ENCODE results near the gene NUCB2.

NUCB2 gene

DNA sequence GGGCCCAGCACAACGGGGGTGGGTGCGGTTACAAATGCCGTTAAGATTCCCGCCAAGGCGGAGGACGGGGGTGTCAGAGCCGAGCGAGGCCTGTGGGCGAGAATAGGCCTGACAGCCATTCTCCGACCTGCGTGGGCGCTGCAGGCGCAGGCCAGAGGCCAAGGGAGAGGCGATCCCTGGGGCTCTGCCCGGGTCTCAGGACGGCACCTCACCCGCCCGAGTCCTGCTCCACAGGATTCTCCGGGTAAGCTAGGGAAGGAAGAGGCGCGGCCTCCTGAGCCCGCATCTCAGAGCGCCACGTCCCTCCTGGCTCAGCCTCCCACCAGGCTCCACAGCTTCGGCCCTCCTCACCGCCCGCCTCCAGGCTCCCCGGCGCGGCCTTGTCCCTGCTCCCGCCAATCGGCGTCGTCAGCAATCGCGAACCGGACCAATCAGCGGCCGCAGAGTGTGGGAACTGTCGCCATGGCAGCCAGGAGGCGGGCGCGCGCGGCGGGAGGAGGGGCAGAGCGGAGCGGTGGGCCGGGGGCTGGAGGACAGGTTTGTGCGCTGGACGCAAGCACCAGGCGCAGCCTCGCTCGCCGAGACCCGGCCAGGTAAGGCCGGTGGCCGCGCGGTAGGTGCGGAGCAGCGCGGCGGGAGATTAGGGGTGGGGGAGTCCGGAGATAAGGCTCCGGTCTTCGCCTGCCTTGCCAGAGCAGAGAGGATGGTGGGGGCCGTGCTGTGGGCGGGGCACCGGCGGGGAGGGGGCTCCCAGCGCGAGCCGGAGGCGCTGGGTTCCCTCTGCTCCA lies at the start of gene NUCB2:
TSS of gene NUCB2 (plus strand) at position 504 of the 788 bp plus-strand sequence. CDS start 18,585 bp downstream, outside the sequence.
- in situ Hi-C loops (cut with MboI; ENCODE audit: low sequenced_read_pairs) = no loop called here

DNA sequence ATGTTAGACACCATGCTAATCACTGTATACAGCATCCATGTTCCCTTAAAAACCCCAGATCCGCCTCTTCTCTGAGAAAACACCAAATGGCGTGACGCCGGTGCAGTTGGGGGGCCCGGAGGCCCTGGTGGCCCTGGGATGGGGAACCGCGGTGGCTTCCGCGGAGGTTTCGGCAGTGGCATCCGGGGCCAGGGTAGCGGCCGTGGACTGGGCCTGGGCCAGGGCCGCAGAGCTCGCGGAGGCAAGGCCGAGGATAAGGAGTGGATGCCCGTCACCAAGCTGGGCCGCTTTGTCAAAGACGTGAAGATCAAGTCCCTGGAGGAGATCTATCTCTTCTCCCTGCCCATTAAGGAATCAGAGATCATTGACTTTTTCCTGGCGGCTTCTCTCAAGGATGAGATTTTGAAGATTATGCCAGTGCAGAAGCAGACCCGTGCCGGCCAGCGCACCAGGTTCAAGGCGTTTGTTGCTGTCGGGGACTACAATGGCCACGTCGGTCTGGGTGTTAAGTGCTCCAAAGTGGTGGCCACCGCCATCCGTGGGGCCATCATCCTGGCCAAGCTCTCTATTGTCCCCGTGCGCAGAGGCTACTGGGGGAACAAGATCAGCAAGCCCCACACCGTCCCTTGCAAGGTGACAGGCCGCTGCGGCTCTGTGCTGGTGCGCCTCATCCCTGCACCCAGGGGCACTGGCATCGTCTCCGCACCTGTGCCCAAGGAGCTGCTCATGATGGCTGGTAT lies 48.2 kb upstream of the NUCB2 start:
- in situ Hi-C loops (cut with MboI; ENCODE audit: low sequenced_read_pairs) = loop anchor here (25.0 kb wide), 1 partner anchor 284 kb away; no protein-coding TSS in a partner anchor

DNA sequence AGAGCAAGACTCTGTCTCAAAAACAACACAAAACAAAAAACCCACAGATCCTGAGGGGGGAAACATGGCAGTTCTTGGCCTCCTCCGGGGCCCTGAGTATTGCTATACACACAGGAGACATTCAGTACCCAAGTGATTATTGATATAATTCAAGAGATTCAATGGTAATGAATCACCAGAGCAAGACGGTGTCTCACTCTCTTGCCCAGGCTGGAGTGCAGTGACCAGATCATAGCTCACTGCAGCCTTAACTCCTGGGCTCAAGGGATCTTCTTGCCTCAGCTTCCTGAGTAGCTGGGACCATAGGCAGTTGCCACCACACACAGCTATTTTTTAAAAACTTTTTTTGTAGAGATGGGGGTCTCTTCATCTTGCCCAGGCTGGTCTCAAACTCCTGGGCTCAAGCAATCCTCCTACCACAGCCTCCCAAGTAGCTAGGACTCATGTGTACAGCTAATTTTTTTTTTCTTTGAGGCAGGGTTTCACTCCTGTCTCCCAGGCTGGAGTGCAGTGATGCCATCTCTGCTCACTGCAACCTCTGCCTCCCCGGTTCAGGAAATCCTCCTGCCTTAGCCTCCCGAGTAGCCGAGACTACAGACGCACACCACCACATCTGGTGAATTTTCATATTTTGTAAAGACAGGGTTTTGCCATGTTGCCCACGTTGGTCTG lies 46.9 kb upstream of the NUCB2 start:
- in situ Hi-C loops (cut with MboI; ENCODE audit: low sequenced_read_pairs) = loop anchor here (25.0 kb wide), 1 partner anchor 283 kb away; no protein-coding TSS in a partner anchor

DNA sequence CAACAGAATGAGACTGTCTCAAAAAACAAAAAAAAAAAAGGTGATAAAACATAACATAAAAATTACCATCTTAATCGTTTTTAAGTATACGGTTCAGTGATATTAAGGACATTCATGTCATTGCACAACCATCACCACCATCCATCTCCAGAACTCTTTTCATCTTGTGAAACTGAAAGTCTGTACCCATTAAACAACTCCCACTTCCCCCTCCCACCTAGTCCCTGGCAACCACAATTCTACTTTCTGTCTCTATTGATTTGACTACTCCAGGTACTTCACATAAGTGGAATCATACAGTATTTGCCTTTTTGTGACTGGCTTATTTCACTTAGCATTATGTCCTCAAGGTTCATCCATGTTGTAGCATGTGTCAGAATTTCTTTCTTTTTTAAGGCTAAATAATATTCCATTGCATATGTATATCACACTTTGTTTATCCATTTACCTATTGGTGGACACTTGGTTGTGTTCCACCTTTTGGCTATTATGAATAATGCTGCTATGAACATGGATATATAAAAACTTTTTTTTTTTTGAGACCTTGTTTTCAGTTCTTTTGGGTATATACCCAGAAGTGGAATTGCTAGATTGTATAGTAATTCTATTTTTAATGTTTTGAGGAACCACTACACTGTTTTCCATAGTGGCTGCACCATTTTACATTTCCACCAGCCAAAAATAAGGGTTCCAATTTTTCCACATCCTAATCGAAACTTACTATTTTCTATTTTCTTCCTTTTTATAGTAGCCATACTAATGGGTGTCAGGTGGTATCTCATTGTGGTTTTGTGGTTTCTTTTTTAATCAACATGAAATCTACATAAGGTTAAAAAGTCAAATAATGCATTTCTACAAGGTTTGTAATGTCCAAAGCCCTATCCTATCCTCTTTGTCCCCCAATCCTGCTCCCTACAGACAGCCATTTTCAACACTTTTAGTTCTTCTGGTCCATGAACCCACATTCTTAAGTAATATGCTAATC lies 45.4 kb upstream of the NUCB2 start:
- in situ Hi-C loops (cut with MboI; ENCODE audit: low sequenced_read_pairs) = loop anchor here (25.0 kb wide), 1 partner anchor 281 kb away; no protein-coding TSS in a partner anchor

DNA sequence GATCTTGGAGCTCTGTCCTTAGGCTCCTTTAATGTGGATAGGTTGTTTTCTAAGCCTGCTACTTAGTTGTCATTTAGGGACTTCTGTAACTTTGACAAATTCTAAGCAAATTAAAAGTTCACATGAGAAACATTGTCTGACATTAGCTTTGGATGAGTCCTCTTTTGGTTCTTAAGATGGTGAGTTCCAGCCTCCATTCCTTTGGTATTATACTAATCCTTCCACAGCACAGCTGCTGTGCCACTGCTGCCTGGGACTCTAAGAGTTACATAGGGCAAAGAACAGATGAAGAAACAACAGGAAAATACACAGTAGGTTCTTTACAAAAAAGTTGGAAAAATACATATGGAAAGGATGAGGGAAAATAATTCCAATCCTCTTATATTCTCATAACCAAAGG lies 43.4 kb upstream of the NUCB2 start:
- in situ Hi-C loops (cut with MboI; ENCODE audit: low sequenced_read_pairs) = loop anchor here (25.0 kb wide), 1 partner anchor 279 kb away; no protein-coding TSS in a partner anchor

DNA sequence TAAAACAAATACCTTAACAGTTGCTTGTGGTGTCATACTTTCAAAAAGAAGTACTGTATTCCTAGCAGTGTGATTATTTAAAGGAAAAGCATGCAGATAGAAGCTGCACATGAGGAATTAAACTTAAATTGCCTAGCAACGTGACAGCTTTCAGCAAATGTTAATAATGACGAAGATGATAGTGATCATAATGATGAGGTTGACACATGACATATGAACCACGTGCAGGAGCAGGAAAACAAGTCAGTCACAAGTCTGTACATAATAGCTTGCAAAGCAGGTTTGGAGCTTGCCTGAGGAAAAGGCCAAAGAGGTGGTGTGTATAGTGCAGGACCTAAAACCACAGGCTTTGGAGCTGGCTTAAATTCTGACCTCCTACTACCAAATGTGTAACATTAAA lies 38.2 kb upstream of the NUCB2 start:
- in situ Hi-C loops (cut with MboI; ENCODE audit: low sequenced_read_pairs) = loop anchor here (25.0 kb wide), 1 partner anchor 274 kb away; no protein-coding TSS in a partner anchor

DNA sequence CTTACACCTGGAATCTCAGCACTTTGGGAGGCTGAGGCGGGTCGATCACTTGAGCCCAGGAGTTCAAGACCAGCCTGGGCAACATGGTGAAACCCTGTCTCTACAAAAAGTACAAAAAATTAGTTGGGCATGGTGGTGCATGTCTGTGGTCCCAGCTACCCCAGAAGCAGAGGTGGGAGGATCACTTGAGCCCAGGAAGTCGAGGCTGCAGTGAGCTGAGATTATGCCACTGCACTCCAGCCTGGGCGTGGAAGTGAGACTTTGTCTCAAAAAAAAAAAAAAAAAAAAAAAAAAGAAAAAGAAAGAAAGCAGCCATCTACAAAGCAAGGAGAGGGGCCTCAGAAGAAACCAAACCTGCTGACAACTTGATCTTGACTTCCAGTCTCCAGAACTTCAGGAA lies 36.6 kb upstream of the NUCB2 start:
- in situ Hi-C loops (cut with MboI; ENCODE audit: low sequenced_read_pairs) = loop anchor here (25.0 kb wide), 1 partner anchor 272 kb away; no protein-coding TSS in a partner anchor

DNA sequence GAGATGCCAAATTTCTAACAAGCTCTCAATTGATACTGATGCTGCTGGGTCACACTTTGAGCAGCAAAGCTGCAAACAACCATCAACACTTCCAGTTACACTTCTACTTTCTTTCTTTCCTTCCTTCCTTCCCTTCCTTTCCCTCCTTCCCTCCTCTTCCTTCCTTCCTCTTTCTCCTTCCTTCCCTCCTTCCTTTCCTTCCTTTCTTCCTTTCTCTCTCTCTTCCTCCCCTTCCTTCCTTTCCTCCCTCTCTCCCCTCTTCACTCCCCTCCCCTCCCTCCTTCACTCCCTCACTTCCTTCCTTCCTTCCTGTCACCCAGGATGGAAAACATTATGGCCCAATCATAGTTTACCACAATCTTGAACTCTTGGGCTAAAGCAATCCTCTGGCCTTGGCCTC lies 35.8 kb upstream of the NUCB2 start:
- in situ Hi-C loops (cut with MboI; ENCODE audit: low sequenced_read_pairs) = loop anchor here (25.0 kb wide), 1 partner anchor 272 kb away; no protein-coding TSS in a partner anchor

DNA sequence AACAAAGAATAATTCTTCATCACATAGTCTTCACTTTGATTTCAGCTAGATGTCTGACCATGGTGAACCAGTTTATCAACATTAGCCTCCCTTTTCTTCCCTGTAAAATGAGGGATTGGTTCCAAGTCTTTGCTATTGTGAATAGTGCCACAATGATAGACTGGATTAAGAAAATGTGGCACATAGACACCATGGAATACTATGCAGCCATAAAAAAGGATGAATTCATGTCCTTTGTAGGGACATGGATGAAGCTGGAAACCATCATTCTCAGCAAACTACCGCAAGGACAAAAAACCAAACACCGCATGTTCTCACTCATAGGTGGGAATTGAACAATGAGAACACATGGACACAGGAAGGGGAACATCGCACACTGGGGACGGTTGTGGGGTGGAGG lies 33.6 kb upstream of the NUCB2 start:
- in situ Hi-C loops (cut with MboI; ENCODE audit: low sequenced_read_pairs) = loop anchor here (25.0 kb wide), 1 partner anchor 269 kb away; no protein-coding TSS in a partner anchor

DNA sequence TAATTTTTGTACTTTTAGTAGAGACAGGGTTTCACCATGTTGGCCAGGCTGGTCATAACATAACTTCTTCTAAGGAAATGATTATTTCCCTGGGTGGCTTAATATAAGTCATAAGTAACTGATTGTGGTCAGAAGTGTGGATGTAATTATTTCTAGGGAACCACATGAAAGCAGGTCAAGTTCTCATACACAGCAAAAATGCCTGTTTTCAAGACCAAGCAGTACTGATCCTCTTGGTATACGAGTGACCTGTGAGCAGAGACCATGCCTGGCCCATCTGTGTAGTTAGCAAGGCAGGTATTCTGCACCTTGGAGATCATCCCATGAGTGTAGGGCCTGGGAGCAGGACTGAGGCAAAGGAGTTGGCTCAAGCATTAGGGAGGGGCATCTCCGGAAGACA lies 32.5 kb upstream of the NUCB2 start:
- in situ Hi-C loops (cut with MboI; ENCODE audit: low sequenced_read_pairs) = loop anchor here (25.0 kb wide), 1 partner anchor 268 kb away; no protein-coding TSS in a partner anchor

DNA sequence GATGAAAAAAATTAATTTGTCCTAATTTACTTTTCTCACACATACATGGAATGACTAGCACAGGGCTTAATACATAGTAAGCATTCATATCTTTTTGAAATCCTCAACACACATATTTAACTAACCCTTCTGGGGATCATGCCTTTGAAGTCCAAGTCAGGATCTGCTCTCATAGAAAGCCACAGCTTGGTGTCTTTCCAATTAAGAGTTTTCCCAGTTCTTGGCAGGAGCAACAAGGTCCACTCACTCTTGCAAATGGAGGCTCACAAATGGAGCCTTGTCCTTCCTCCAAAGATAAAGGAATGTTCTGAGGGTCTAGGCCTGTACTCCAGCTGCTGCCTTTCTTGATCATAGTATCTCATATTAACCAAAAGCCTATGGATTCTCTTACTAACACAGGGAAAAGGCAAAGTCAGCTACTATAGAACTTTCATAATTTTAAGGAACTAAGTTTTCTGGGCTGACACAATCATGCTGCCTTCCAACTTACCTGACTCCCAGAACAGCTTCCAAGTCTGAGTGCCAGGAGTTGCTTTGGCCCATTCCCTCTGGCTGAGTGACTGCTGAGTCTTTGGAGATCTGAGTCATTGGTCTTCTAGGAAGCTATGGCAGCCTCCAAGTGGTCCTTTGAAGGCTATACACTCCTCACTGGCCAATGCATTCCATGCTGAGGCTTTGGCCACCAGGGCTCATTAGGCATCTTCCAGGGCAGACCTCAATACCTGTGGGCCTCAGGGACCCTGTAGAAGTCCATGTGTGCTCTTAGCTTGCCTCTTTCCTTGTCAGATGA lies 25.8 kb upstream of the NUCB2 start:
- in situ Hi-C loops (cut with MboI; ENCODE audit: low sequenced_read_pairs) = no loop called here

DNA sequence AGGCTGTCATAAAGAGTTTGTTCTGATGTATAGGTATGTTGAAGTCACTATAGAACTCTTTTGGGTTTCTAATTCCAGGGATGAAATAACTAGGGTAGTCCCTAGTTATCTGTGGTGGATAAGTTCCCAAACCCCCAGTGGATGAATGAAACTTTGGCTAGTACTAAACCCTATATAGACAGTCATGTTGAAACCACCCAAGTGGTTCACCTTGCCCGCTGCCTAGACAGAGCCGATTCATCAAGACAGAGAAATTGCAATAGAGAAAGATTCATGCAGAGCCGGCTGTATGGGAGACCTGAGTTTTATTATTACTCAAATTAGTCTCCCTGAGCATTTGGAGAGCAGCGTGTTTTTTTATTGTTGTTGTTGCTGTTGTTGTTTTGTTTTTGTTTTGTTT lies 23.8 kb upstream of the NUCB2 start:
- in situ Hi-C loops (cut with MboI; ENCODE audit: low sequenced_read_pairs) = no loop called here

DNA sequence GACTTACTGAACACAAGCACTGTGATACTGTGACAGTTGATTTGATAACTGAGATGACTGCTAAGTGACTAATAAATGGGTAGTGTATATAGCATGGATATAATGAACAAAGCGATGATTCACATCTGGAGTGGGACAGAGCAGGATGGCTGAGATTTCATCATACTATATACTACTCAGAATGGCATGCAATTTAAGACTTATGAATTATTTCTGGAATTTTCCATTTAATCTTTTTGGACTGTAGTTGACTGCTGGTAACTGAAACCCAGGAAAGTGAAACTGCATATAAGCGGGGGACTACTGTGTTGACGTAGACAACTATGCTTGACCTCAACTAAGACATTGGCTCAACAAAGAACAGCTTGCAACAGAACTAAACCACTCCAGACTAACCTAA lies 20.0 kb upstream of the NUCB2 start:
- in situ Hi-C loops (cut with MboI; ENCODE audit: low sequenced_read_pairs) = no loop called here

DNA sequence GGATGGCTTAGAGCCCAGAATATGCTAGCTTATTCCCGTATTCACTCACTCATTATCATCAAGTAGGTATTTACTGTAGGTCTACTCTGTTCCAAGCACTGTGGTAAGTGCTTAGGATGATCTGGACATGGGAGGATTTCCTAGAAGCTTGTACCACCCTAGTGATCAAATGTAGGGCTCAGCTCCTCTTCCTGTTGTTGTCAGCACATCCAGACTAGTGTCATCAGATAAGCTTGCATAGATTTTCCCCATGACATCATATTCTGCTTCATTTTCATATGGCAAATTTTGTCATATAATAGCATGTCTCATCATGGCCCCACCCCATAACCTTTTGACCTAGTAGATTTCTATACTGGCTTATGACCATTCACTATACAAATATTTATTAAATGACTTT lies 19.3 kb upstream of the NUCB2 start:
- in situ Hi-C loops (cut with MboI; ENCODE audit: low sequenced_read_pairs) = no loop called here

DNA sequence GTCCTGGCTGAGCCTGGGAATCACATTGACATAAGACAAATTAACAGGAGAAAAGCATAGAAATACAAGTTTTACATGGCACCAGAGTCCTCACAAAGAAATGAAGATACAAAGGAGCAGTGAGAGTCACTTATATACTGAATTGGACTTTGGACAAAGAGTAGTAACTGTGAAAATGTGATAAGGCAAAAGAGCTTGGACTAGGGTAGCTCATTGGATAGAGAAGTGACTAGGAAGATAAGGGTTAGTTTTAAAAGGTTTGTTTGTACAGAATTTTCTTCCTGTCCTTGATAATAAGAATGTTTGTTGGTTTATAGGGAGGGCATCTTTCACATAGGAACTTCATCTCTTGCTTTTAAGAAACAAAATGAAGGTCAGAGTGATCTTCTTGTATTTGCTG lies 17.9 kb upstream of the NUCB2 start:
- in situ Hi-C loops (cut with MboI; ENCODE audit: low sequenced_read_pairs) = no loop called here

DNA sequence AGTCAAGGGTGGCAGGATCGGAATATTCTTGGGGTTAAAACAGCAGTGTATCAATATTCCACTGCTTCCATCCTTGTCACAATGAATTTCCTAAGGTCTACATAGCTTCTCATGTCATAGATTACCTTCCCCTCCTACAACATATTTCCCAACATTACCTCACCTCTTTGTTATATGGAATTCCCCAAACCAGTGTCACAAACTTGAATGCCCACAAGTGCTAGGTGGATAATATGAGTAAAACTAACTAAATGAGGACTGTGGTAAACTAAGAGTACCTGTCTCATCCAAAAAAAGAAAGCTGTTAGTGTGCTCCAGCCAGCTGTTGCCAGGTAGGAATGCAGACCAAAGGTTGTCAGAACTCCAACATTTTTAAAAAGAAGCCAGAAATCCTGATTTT lies 17.0 kb upstream of the NUCB2 start:
- in situ Hi-C loops (cut with MboI; ENCODE audit: low sequenced_read_pairs) = no loop called here

DNA sequence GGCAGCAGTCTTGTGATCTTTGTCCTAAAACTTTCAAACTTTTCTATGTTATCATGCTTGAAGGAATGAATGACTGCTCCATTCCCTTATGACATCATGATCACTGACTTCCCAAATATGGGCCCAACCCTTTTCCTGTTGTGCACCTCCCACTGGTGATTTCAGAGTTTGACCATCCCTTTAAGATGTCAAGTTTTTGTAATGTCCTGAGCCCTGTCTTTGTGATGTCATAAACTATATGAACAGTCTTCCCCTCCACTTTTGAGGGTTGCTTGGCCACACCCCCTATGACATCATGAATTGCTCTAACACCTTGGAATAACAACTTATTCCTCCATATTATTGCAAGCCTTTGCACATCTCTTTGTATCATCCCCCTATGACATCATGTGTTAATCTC lies 16.5 kb upstream of the NUCB2 start:
- in situ Hi-C loops (cut with MboI; ENCODE audit: low sequenced_read_pairs) = no loop called here

DNA sequence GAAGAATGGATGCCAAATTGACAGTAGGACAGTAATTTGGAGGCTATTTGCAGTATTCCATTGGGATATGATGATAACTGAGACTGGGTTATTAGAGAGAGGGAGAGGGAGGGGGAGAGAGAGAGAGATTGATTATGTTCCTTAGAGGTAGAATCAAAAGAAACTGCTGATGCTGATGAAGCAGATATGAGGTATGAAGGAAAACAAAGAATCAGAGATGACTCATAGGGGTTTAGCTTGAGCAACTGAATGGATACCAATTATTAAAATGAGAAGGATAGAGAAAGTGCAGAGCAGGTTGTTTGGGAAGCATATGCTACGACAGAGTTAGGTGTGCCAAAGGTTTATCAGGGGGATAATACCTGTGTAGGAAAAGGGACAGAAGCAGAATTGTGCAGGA lies 12.8 kb upstream of the NUCB2 start:
- in situ Hi-C loops (cut with MboI; ENCODE audit: low sequenced_read_pairs) = no loop called here

DNA sequence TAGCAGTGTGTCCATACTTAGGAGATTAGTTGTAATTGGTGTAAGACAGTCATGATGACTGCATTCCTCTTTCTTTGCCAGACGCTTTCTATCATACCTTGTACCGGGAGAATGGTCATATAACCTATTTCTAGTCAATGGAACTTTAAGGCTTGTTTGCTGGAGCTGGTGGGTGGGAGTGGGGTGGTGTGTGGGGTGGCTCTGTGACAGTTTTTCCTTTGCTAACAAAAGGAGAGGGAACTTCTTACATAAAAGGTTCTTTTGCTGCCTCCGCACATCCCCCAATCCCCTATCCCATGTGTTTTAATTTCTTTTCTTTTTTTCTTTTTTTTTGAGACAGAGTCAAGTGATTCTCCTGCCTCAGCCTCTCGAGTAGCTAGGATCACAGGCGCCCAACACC lies 9.8 kb upstream of the NUCB2 start:
- in situ Hi-C loops (cut with MboI; ENCODE audit: low sequenced_read_pairs) = no loop called here

Data from HL-60/S4 treated with phorbol 12-myristate 13-acetate at 8.2 ng/mL for 4 days and 3 days (cell line).